ENCODE results near the gene FUT1. TPM values are rescaled to one million over a fixed set of nuclear protein-coding genes. Genes with fewer than 3 reads are reported as not detected.

Gene FUT1
- total RNA-seq, 4 donors from 2014 or later, result 0.54 to 3.5 (median 2.6) TPM

Small RNA genes lying within 50 kb of the gene (small RNA-seq; reads per million reads assigned to genes)
- 0 reads per million in 4 donors for gene RNU6-317P

Other genes with a start within 250 kb of the FUT1 start
- 1 to 10 TPM in 1 of 4 donors, under 1 TPM in 3; 0.13 to 1.2 (median 0.30) TPM for gene LMTK3, start 240.8 kb downstream of the FUT1 start, total RNA-seq
- gene SULT2B1, start 200.5 kb downstream of the FUT1 start, total RNA-seq, result 1 to 10 TPM in 2 of 4 donors, under 1 TPM in 1, not detected in 1; 0.93 to 3.9 (median 1.0) TPM
- gene SPACA4, start 145.9 kb downstream of the FUT1 start, total RNA-seq, result not detected
- 1 to 10 TPM in 1 of 4 donors, not detected in 3; 1.5 TPM for gene FAM83E, start 137.6 kb downstream of the FUT1 start, total RNA-seq
- gene RPL18, start 133.5 kb downstream of the FUT1 start, total RNA-seq, result 1,000 to 10,000 TPM; 1,261 to 2,300 (median 1,588) TPM
- 10 to 100 TPM in 3 of 4 donors, 1 to 10 TPM in 1; 7.2 to 17.9 (median 13.7) TPM for gene SPHK2, start 133.1 kb downstream of the FUT1 start, total RNA-seq
- 10 to 100 TPM in 2 of 4 donors, 1 to 10 TPM in 2; 2.9 to 16.8 (median 8.9) TPM for gene DBP, start 115.3 kb downstream of the FUT1 start, total RNA-seq
- 10 to 100 TPM in 3 of 4 donors, 1 to 10 TPM in 1; 10.0 to 28.5 (median 12.5) TPM for gene CA11, start 106.5 kb downstream of the FUT1 start, total RNA-seq
- gene NTN5, start 79.6 kb downstream of the FUT1 start, total RNA-seq, result 1 to 10 TPM in 2 of 4 donors, under 1 TPM in 1, not detected in 1; 0.78 to 2.3 (median 1.1) TPM
- gene FUT2, start 56.7 kb downstream of the FUT1 start, total RNA-seq, result 1 to 10 TPM in 1 of 4 donors, not detected in 3; 3.4 TPM
- gene MAMSTR, start 32.9 kb downstream of the FUT1 start, total RNA-seq, result 1 to 10 TPM in 2 of 4 donors, under 1 TPM in 2; 0.25 to 3.7 (median 1.3) TPM
- gene RASIP1, start 12.0 kb downstream of the FUT1 start, total RNA-seq, result 10 to 100 TPM in 3 of 4 donors, 1 to 10 TPM in 1; 9.8 to 16.4 (median 10.3) TPM
- under 1 TPM in 1 of 4 donors, not detected in 3; 0.27 TPM for gene IZUMO1, start 5.7 kb downstream of the FUT1 start, total RNA-seq
- not detected for gene FGF21, start 2.9 kb upstream of the FUT1 start, total RNA-seq
- 10 to 100 TPM; 46.6 to 77.8 (median 57.8) TPM for gene BCAT2, start 58.4 kb upstream of the FUT1 start, total RNA-seq
- gene HSD17B14, start 83.8 kb upstream of the FUT1 start, total RNA-seq, result 10 to 100 TPM in 2 of 4 donors, 1 to 10 TPM in 2; 5.3 to 12.5 (median 8.2) TPM
- 10 to 100 TPM; 11.4 to 29.2 (median 18.1) TPM for gene PLEKHA4, start 116.0 kb upstream of the FUT1 start, total RNA-seq
- gene PPP1R15A, start 119.8 kb upstream of the FUT1 start, total RNA-seq, result 10 to 100 TPM; 53.9 to 70.0 (median 60.9) TPM
- 1 to 10 TPM in 1 of 4 donors, not detected in 3; 2.0 TPM for gene TULP2, start 146.1 kb upstream of the FUT1 start, total RNA-seq
- gene NUCB1, start 147.7 kb upstream of the FUT1 start, total RNA-seq, result 100 to 1,000 TPM; 188 to 326 (median 279) TPM
- gene DHDH, start 181.1 kb upstream of the FUT1 start, total RNA-seq, result under 1 TPM in 1 of 4 donors, not detected in 3; 0.81 TPM
- gene BAX, start 202.2 kb upstream of the FUT1 start, total RNA-seq, result 10 to 100 TPM; 31.5 to 40.8 (median 34.8) TPM
- gene FTL, start 212.7 kb upstream of the FUT1 start, total RNA-seq, result 1,000 to 10,000 TPM; 2,478 to 4,094 (median 2,824) TPM
- gene GYS1, start 240.7 kb upstream of the FUT1 start, total RNA-seq, result 10 to 100 TPM; 22.1 to 44.4 (median 38.5) TPM
- 10 to 100 TPM; 69.4 to 96.5 (median 84.2) TPM for gene RUVBL2, start 241.2 kb upstream of the FUT1 start, total RNA-seq

Measured in gastroesophageal sphincter (tissue), 4 donors.